Tibial nerve (tissue), 4 donors: ENCODE data around the gene PTBP3. TPM values are rescaled to one million over a fixed set of nuclear protein-coding genes. Genes with fewer than 3 reads are reported as not detected.
"Not testable (repeated sequence)": the region's sequence is repeated elsewhere in the genome, so short reads cannot be mapped to it uniquely, and the experiment has no call there.

ENCODE experiments used
- DNase-seq, 2 donors: peaks; one replicate each; pipeline ENCODE4 v3.0.0-alpha.2; 2019; ENCODE audit warnings: low spot score in 2 of 2
- H3K27ac ChIP-seq, 4 donors: fragments of 200-600 bp; sonication (generic) in 3 of 4; one replicate each; pipeline ENCODE4 v1.5.1; 2017 to 2019; ENCODE audit warnings: mild to moderate bottlenecking in 1 of 4
- H3K27me3 ChIP-seq, 2 donors: fragments of 200-600 bp; sonication (generic) in 1 of 2; one replicate each; pipeline versions ENCODE4 v1.5.1 to v1.6.0; 2017 to 2019
- H3K36me3 ChIP-seq, 3 donors: fragments of 200-600 bp; sonication (generic); one replicate each; pipeline ENCODE4 v1.5.1; 2018 to 2019
- H3K4me1 ChIP-seq, 4 donors: fragments of 200-600 bp; sonication (generic) in 3 of 4; one replicate each; pipeline ENCODE4 v1.5.1; 2017 to 2019
- H3K4me3 ChIP-seq, 4 donors: fragments of 200-600 bp; sonication (generic) in 3 of 4; one replicate each; pipeline ENCODE4 v1.5.1; 2017 to 2019; ENCODE audit warnings: mild to moderate bottlenecking in 1 of 4, moderate library complexity in 1 of 4
- H3K9me3 ChIP-seq, 4 donors: fragments of 200-600 bp; sonication (generic) in 3 of 4; one replicate each; pipeline ENCODE4 v1.5.1; 2017 to 2019
- CTCF ChIP-seq, 5 experiments: fragments of 200-600 bp in 3 of 5; fragments of 450-650 bp in 2 of 5; sonication (generic) in 3 of 5; IDR thresholded peaks; one replicate each; pipeline ENCODE4 v1.5.1; 2016 to 2019; ENCODE audit warnings: antibody characterized with exemption in 5 of 5, mild to moderate bottlenecking in 3 of 5, moderate library complexity in 2 of 5
- EP300 ChIP-seq, 2 donors: sonication (generic); formaldehyde crosslinking; IDR thresholded peaks; one replicate each; pipeline ENCODE4 v1.6.1; 2017; ENCODE audit warnings: antibody characterized with exemption in 2 of 2, mild to moderate bottlenecking in 1 of 2
- POLR2A ChIP-seq, 2 donors: fragments of 450-650 bp; IDR thresholded peaks; one replicate each; pipeline ENCODE4 v1.6.1; 2017; ENCODE audit warnings: antibody characterized with exemption in 2 of 2, mild to moderate bottlenecking in 2 of 2, moderate library complexity in 2 of 2
- WGBS, 2 donors: methylation state at CpG; one replicate each; pipeline ENCODE4 v1.1.5; 2018; 5-methylcytosine and 5-hydroxymethylcytosine counted together
- total RNA-seq, 4 donors: library from RNA; depleted of rRNA; stranded (reverse); fragments of >200 nt; gene quantifications; one replicate each; pipeline ENCODE4 v1.1.0, GENCODE V29; 2016

PTBP3 gene
- total RNA-seq, 4 donors from 2014 or later = 25.9 to 46.5 (median 31.8) TPM

- Histone ChIP-seq H3K27me3 (no peaks in the 10 kb centered on the region), H3K27ac (no peak overlapping the region), H3K9me3 (peaks cover 0 to 11% (median 0%) of the 10 kb centered on the region in 4 donors), H3K4me1 (no peaks in the 10 kb centered on the region), H3K36me3 (peaks cover 0 to 25% (median 0%) of the 10 kb centered on the region in 3 donors), H3K4me3 (no peak overlapping the region)
- 87 to 98% methylated on average over 2 of the region's 2 CpGs for WGBS, 2 donors
- TF ChIP-seq POLR2A (IDR thresholded peaks at IDR 0.05) = no peak
- DNase-seq = no peak
Measured at GRCh38 chr9:112286926-112287325, 46.5 kb downstream of the PTBP3 start.

- Histone ChIP-seq H3K4me1 (no peaks in the 10 kb centered on the region), H3K27me3 (no peaks in the 10 kb centered on the region), H3K4me3 (no peak overlapping the region), H3K36me3 (peaks cover 0 to 21% (median 0%) of the 10 kb centered on the region in 3 donors), H3K27ac (no peak overlapping the region), H3K9me3 (peaks cover 0 to 11% (median 0%) of the 10 kb centered on the region in 4 donors)
- WGBS, 2 donors = 94 to 98% methylated on average over 2 of the region's 2 CpGs
- no peak for DNase-seq
- TF ChIP-seq POLR2A (IDR thresholded peaks at IDR 0.05) = no peak
- no peak for TF ChIP-seq CTCF (IDR thresholded peaks at IDR 0.05)
- no peak for TF ChIP-seq EP300 (IDR thresholded peaks at IDR 0.05)
Measured at GRCh38 chr9:112285056-112285455, 48.4 kb downstream of the PTBP3 start.

- H3K4me1 ChIP-seq = no peaks in the 10 kb centered on the region
- TF ChIP-seq CTCF (IDR thresholded peaks at IDR 0.05) (no peak), POLR2A (IDR thresholded peaks at IDR 0.05) (no peak), EP300 (IDR thresholded peaks at IDR 0.05) (no peak)
- no peak for DNase-seq
- 95 to 97% methylated on average over 6 of the region's 6 CpGs for WGBS, 2 donors
- H3K36me3 ChIP-seq = peaks cover 0 to 21% (median 0%) of the 10 kb centered on the region in 3 donors
- no peaks in the 10 kb centered on the region for H3K27me3 ChIP-seq
- no peak overlapping the region for H3K27ac ChIP-seq
- no peak overlapping the region for H3K4me3 ChIP-seq
- H3K9me3 ChIP-seq = peaks cover 0 to 11% (median 0%) of the 10 kb centered on the region in 4 donors
Measured at GRCh38 chr9:112283582-112284253, 49.7 kb downstream of the PTBP3 start.

- H3K27ac ChIP-seq, H3K4me1 ChIP-seq, H3K4me3 ChIP-seq, DNase-seq, H3K27me3 ChIP-seq: not testable (repeated sequence)
- WGBS, 2 donors = 94 to 95% methylated on average over 3 of the region's 3 CpGs
- Histone ChIP-seq H3K9me3 (peaks cover 0 to 11% (median 0%) of the 10 kb centered on the region in 4 donors), H3K36me3 (peaks cover 0 to 21% (median 0%) of the 10 kb centered on the region in 3 donors)
Measured at GRCh38 chr9:112282841-112283240, 50.6 kb downstream of the PTBP3 start.

GRCh38 chr9:112280904-112281303 lies 52.5 kb downstream of the PTBP3 start:
- DNase-seq = no peak
- no peaks in the 10 kb centered on the region for H3K27me3 ChIP-seq
- no peak overlapping the region for H3K4me3 ChIP-seq
- H3K27ac ChIP-seq = no peak overlapping the region
- WGBS, 2 donors = 97 to 99% methylated on average over 2 of the region's 2 CpGs
- H3K36me3 ChIP-seq = peaks cover 0 to 21% (median 0%) of the 10 kb centered on the region in 3 donors
- no peak for TF ChIP-seq EP300 (IDR thresholded peaks at IDR 0.05)
- no peak for TF ChIP-seq CTCF (IDR thresholded peaks at IDR 0.05)
- TF ChIP-seq POLR2A (IDR thresholded peaks at IDR 0.05) = no peak
- peaks cover 0 to 8% (median 0%) of the 10 kb centered on the region in 4 donors for H3K4me1 ChIP-seq
- H3K9me3 ChIP-seq = peaks cover 0 to 11% (median 0%) of the 10 kb centered on the region in 4 donors

- DNase-seq = no peak
- Histone ChIP-seq H3K4me3 (no peak overlapping the region), H3K36me3 (peaks cover 0 to 13% (median 0%) of the 10 kb centered on the region in 3 donors), H3K9me3 (peaks cover 0 to 9% (median 0%) of the 10 kb centered on the region in 4 donors), H3K27me3 (no peaks in the 10 kb centered on the region), H3K27ac (no peak overlapping the region), H3K4me1 (peaks cover 0 to 11% (median 0%) of the 10 kb centered on the region in 4 donors)
- TF ChIP-seq EP300 (IDR thresholded peaks at IDR 0.05) = no peak
- no peak for TF ChIP-seq CTCF (IDR thresholded peaks at IDR 0.05)
- TF ChIP-seq POLR2A (IDR thresholded peaks at IDR 0.05) = no peak
Measured at GRCh38 chr9:112279501-112279900, 53.9 kb downstream of the PTBP3 start.
